ENCODE data around the gene CENPU. TPM values are rescaled to one million over a fixed set of nuclear protein-coding genes. Genes with fewer than 3 reads are reported as not detected.

CENPU gene
- total and polyA plus RNA-seq, 7 experiments from 2014 or later = 1.1 to 43.8 (median 2.8) TPM

- Mint-ChIP-seq H3K27ac (peak overlapping the region; percentile 91 to 97 (median 95)), H3K4me3 (peak overlapping the region; percentile 90 to 99 (median 96)), H3K27me3 (no peaks in the 10 kb centered on the region), H3K9me3 (peaks cover 0 to 3% (median 0%) of the 10 kb centered on the region in 11 donors), H3K36me3 (peaks cover 0 to 38% (median 6%) of the 10 kb centered on the region in 5 donors), H3K4me1 (peaks cover 52 to 74% (median 60%) of the 10 kb centered on the region in 7 donors)
- Histone ChIP-seq H3K27me3 (ENCODE audit: control insufficient read depth in 2 of 2, insufficient read depth in 2 of 2, low read length in 2 of 2) (no peaks in the 10 kb centered on the region), H3K4me3 (ENCODE audit: low read length) (peak overlapping the region; percentile 86), H3K9me3 (ENCODE audit: control insufficient read depth in 2 of 3, low read length in 3 of 3) (no peaks in the 10 kb centered on the region), H3K4me1 (ENCODE audit: control insufficient read depth in 2 of 2, insufficient read depth in 2 of 2, low read length in 2 of 2) (peaks cover 26 to 41% of the 10 kb centered on the region in 2 donors), H3K36me3 (ENCODE audit: control insufficient read depth in 2 of 3, insufficient read depth in 3 of 3, low read length in 3 of 3) (peaks cover 0 to 14% (median under 1%) of the 10 kb centered on the region in 3 experiments), H3K27ac (ENCODE audit: low read depth, low read length) (peak overlapping the region; percentile 91)
- ATAC-seq (no peak), DNase-seq (no peak)
- POLR2A ChIA-PET = interaction anchor here (0.5 to 2.6 kb wide), 7 partner anchors 15 to 416 kb away, joined by 3 to 16 read pairs (median 4); partner anchors contain the start of gene IRF2
- CTCF ChIA-PET = interaction anchor here (0.6 to 2.7 kb wide), 3 partner anchors 11 to 384 kb away, joined by 3 to 12 read pairs (median 3); no protein-coding TSS in a partner anchor
- intact Hi-C loops (cut with micrococcal nuclease) = loop anchor here (2.0 to 5.0 kb wide), 11 partner anchors 15 to 1543 kb away; partner anchors contain the start of genes CFAP97 (in 2 of the 2), CDKN2AIP (in 1 of the 2), CYP4V2 (in 1 of the 2) and LRP2BP (in 1 of the 2)
Measured at GRCh38 chr4:184647266-184648053, 86.4 kb downstream of the CENPU start.

DNA sequence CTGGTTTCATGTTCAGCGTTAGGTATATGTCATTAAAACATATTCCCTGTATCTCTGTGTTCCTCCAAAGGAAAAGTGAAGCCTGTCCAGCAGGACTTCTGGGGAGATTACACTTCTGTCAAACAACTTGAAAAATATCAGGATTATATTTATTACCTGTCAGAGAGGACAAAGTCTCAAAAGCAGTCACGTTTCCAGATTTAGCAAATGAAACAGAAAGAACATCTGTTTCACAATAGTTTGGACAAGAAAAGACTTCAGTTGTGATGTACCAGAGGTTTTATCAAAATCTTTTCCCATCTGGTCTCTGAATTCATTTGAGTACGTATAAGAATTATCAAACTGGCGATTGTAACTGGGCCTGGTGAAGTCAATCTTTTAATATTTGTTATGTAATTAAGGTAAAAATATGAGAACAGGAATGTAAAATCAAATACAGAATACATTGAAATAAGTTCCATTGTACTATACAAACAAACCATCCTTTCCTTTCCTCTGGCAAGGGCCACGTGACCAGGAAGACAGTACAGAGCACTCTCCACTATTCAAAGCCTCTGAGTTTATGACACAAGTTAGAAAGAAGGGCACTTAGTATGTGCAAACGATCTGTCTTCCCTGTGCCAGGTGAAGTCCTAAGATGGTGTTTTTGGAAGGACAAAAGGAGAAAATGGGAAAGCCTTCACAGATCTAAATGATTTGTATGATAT is 87.8 kb downstream of the CENPU start:
- H3K27ac Mint-ChIP-seq = peak overlapping the region; percentile 53 to 96 (median 91)
- CTCF ChIA-PET = interaction anchor here (2.7 kb wide), 1 partner anchor 382 kb away, joined by 12 read pairs; no protein-coding TSS in a partner anchor
- Histone ChIP-seq H3K27me3 (ENCODE audit: control insufficient read depth in 2 of 2, insufficient read depth in 2 of 2, low read length in 2 of 2) (no peaks in the 10 kb centered on the region), H3K27ac (ENCODE audit: low read depth, low read length) (peak overlapping the region; percentile 91), H3K36me3 (ENCODE audit: control insufficient read depth in 2 of 3, insufficient read depth in 3 of 3, low read length in 3 of 3) (peaks cover 0 to 14% (median 3%) of the 10 kb centered on the region in 3 experiments), H3K9me3 (ENCODE audit: control insufficient read depth in 2 of 3, low read length in 3 of 3) (no peaks in the 10 kb centered on the region), H3K4me1 (ENCODE audit: control insufficient read depth in 2 of 2, insufficient read depth in 2 of 2, low read length in 2 of 2) (peaks cover 26 to 48% of the 10 kb centered on the region in 2 donors), H3K4me3 (ENCODE audit: low read length) (no peak overlapping the region)
- H3K4me3 Mint-ChIP-seq = peak overlapping the region; percentile 17 to 99 (median 94)
- ATAC-seq (no peak), DNase-seq (no peak)
- POLR2A ChIA-PET = interaction anchor here (0.9 kb wide), 1 partner anchor 109 kb away, joined by 4 read pairs; no protein-coding TSS in a partner anchor
- H3K36me3 Mint-ChIP-seq = peaks cover 0 to 49% (median 13%) of the 10 kb centered on the region in 5 donors
- no peaks in the 10 kb centered on the region for H3K27me3 Mint-ChIP-seq
- peaks cover 0 to 3% (median 0%) of the 10 kb centered on the region in 11 donors for H3K9me3 Mint-ChIP-seq
- peaks cover 55 to 77% (median 70%) of the 10 kb centered on the region in 7 donors for H3K4me1 Mint-ChIP-seq
- intact Hi-C loops (cut with micrococcal nuclease) = loop anchor here (5.0 kb wide), 5 partner anchors 229 to 1204 kb away; partner anchors contain the start of genes CFAP97 (in 2 of the 2) and CDKN2AIP (in 1 of the 2)

DNA sequence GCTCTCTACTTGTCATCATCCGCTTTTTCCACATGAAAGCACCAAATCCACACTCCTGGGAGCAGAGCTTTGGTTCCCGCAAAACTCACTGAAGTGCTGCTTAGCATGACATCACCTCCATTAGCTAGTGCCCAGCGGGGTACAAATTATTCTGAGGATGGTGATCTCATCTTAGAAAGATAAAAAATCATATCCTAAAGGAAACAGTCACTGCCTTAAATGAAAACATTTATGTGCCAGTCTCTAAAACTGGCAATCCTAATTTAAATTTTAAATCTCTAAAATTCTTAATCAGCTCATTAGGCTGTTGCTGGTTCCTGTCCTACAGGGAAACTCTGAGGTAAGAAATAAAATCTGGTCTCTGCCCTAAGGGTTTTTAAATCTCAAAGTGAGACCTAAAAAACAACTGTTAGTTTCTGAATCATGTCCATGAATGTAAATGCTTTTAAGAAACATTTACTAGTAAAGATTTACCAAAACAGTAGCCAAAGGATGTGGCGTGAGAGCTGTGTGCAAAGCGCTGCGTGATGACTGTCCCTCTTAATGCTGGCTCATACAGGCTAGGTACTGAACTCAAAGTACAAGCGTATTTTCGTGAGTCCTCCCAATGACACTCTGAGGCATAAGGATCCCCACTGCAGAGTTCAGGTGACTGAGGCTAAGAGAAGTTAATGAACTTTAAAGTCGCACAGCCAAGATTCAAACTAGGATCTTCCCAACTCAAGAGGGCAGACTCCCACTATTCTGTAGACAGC is 89.2 kb downstream of the CENPU start:
- Mint-ChIP-seq H3K27me3 (no peaks in the 10 kb centered on the region), H3K4me3 (peak overlapping the region in 7 of 10 donors; percentile 10 to 56 (median 30)), H3K27ac (peak overlapping the region in 5 of 9 donors; percentile 12 to 69 (median 40)), H3K36me3 (peaks cover under 1 to 55% (median 13%) of the 10 kb centered on the region in 5 donors), H3K4me1 (peaks cover 52 to 79% (median 74%) of the 10 kb centered on the region in 7 donors), H3K9me3 (peaks cover 0 to under 1% (median 0%) of the 10 kb centered on the region in 11 donors)
- ChIA-PET CTCF (interaction anchor here (0.6 kb wide), 1 partner anchor 43 kb away, joined by 3 read pairs; no protein-coding TSS in a partner anchor), POLR2A (interaction anchor here (0.6 to 0.8 kb wide), 3 partner anchors 22 to 235 kb away, joined by 3 to 4 read pairs (median 4); no protein-coding TSS in a partner anchor)
- DNase-seq (no peak), ATAC-seq (no peak)
- H3K9me3 ChIP-seq (ENCODE audit: control insufficient read depth in 2 of 3, low read length in 3 of 3) = no peaks in the 10 kb centered on the region
- intact Hi-C loops (cut with micrococcal nuclease) = loop anchor here (5.0 kb wide), 5 partner anchors 227 to 1202 kb away; partner anchors contain the start of genes CFAP97 (in 2 of the 2) and CDKN2AIP (in 1 of the 2)
- H3K27ac ChIP-seq (ENCODE audit: low read depth, low read length) = no peak overlapping the region
- peaks cover 0 to 14% (median 3%) of the 10 kb centered on the region in 3 experiments for H3K36me3 ChIP-seq (ENCODE audit: control insufficient read depth in 2 of 3, insufficient read depth in 3 of 3, low read length in 3 of 3)
- H3K27me3 ChIP-seq (ENCODE audit: control insufficient read depth in 2 of 2, insufficient read depth in 2 of 2, low read length in 2 of 2) = no peaks in the 10 kb centered on the region
- H3K4me3 ChIP-seq (ENCODE audit: low read length) = no peak overlapping the region
- peaks cover 19 to 41% of the 10 kb centered on the region in 2 donors for H3K4me1 ChIP-seq (ENCODE audit: control insufficient read depth in 2 of 2, insufficient read depth in 2 of 2, low read length in 2 of 2)

Other genes starting within 250 kb of the CENPU start
- gene CASP3, start 84.6 kb downstream of the CENPU start, total RNA-seq = 10 to 100 TPM; 12.4 to 73.4 (median 17.2) TPM
- 1 to 10 TPM; 2.9 to 4.3 TPM for gene CASP3, start 84.6 kb downstream of the CENPU start, polyA plus RNA-seq
- gene PRIMPOL, start 84.4 kb downstream of the CENPU start, total RNA-seq = 10 to 100 TPM; 12.1 to 19.3 (median 16.7) TPM
- gene PRIMPOL, start 84.4 kb downstream of the CENPU start, polyA plus RNA-seq = 10 to 100 TPM; 12.3 to 16.5 TPM
- 10 to 100 TPM in 4 of 5 experiments, 1 to 10 TPM in 1; 9.5 to 80.1 (median 20.4) TPM for gene ACSL1, start 91.9 kb upstream of the CENPU start, total RNA-seq
- gene ACSL1, start 91.9 kb upstream of the CENPU start, polyA plus RNA-seq = 1 to 10 TPM; 5.7 to 6.2 TPM

All from naive thymus-derived CD4-positive, alpha-beta T cell (primary cell).